Measurements from ENCODE around the gene FBLIM1. TPM values are rescaled to one million over a fixed set of nuclear protein-coding genes. Genes with fewer than 3 reads are reported as not detected.
A peak's percentile ranks its signal among the peaks of the same experiment; 100 is the strongest.
"Not testable (repeated sequence)": the region's sequence is repeated elsewhere in the genome, so short reads cannot be mapped to it uniquely, and the experiment has no call there.

The FBLIM1 gene
- total RNA-seq, 2 donors from 2014 or later: not detected

DNA sequence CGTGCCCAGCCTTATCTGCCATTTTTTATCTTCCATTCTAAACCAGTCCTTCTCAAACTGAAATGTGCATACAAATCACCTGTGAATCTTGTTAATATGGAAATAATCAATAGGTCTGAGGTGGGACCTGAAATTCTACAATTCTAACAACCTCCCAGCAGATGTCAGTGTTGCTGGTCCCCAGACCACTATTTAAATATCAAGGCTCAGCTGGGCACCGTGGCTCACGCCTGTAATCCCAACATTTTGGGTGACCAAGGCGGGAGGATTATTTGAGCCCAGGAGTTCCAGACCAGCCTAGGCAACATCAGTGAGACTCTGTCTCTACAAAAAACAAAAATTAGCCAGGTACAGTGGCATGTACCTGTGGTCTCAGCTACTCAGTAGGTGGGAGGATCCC is 44.8 kb downstream of the FBLIM1 start:
- DNase-seq (peak; percentile 8 to 13), ATAC-seq (replicated peaks in 1 of 2) (peak in 1 of 2 donors; percentile 36)
- no peaks in the 10 kb centered on the region for H3K36me3 Mint-ChIP-seq (ENCODE audit: insufficient read depth in 2 of 2)
- no peak overlapping the region for H3K4me3 Mint-ChIP-seq
- no peaks in the 10 kb centered on the region for H3K9me3 Mint-ChIP-seq
- H3K27me3 Mint-ChIP-seq (ENCODE audit: low read depth): peaks cover 13% of the 10 kb centered on the region
- no peak overlapping the region for H3K27ac Mint-ChIP-seq
- H3K4me1 Mint-ChIP-seq (ENCODE audit: low read depth): peaks cover 9% of the 10 kb centered on the region

DNA sequence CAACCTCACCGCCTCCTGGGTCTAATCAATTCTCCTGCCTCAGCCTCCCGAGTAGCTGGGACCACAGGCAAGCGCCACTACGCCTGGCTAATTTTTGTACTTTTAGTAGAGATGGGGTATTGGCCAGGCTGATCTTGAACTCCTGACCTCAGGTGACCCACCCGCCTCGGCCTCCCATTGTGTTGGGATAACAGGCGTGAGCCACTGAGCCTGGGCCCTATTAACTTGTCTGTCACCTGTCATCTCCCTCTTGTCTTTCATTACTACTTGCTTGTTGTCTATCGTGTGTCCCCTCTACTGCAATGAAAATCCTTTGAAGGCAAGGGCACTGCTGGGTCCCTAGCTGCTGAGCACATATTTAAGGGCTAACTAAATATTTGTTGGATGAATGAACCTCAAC is 45.5 kb downstream of the FBLIM1 start:
- Mint-ChIP-seq H3K27me3 (ENCODE audit: low read depth) (peaks cover 13% of the 10 kb centered on the region), H3K9me3 (no peaks in the 10 kb centered on the region), H3K36me3 (ENCODE audit: insufficient read depth in 2 of 2) (no peaks in the 10 kb centered on the region), H3K4me1 (ENCODE audit: low read depth) (peaks cover 6% of the 10 kb centered on the region), H3K27ac (no peak overlapping the region), H3K4me3 (no peak overlapping the region)
- ATAC-seq (replicated peaks in 1 of 2) (no peak), DNase-seq (no peak)

DNA sequence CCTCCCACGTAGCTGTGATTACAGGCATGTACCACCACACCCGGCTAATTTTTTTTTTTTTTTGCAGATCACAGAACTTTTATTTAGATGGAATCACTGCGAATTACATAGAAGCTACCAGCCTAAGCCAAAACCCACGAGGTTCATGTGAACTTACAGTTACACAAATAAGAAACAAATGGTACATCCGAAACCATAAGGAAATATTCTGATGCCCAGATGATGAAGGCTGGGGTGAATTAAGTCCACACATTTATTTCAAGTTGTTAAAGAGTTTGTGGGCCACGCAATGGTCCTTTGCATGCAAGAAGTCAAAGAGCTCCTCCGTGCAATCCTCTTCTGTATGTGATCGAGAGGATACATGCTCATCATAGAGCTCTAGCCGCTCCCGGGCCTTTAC is 48.5 kb downstream of the FBLIM1 start:
- H3K4me3 Mint-ChIP-seq: no peak overlapping the region
- H3K27ac Mint-ChIP-seq: no peak overlapping the region
- H3K36me3 Mint-ChIP-seq (ENCODE audit: insufficient read depth in 2 of 2): no peaks in the 10 kb centered on the region
- H3K27me3 Mint-ChIP-seq (ENCODE audit: low read depth): peaks cover 9% of the 10 kb centered on the region
- H3K9me3 Mint-ChIP-seq: no peaks in the 10 kb centered on the region
- DNase-seq (no peak), ATAC-seq (replicated peaks in 1 of 2) (no peak)
- H3K4me1 Mint-ChIP-seq (ENCODE audit: low read depth): no peaks in the 10 kb centered on the region

DNA sequence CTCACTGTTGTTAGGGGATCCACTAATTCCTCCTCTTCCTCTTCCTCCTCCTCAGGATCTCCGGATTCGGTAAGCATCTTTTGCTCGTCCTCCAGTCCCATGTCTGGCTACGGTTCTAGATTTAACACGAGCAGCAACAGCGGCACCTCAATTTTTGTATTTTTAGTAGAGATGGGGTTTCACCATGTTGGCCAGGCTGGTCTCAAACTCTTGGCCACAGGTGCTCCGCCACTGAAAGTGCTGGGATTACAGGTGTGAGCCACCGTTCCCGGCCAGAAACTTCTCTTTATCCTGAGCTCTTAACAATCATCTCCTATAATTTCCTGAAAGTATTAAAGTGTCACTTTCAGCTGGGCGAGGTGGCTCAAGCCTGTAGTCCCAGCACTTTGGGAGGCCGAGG is 49.0 kb downstream of the FBLIM1 start, which contains the start of gene UQCRHL:
UQCRHL (minus strand) TSS at position 101 of the 400 bp plus-strand sequence; CDS start at position 101, 0 bp downstream.
- H3K27me3 Mint-ChIP-seq (ENCODE audit: low read depth); ATAC-seq (replicated peaks in 1 of 2); H3K27ac Mint-ChIP-seq; H3K4me3 Mint-ChIP-seq; DNase-seq; H3K4me1 Mint-ChIP-seq (ENCODE audit: low read depth); H3K36me3 Mint-ChIP-seq (ENCODE audit: insufficient read depth in 2 of 2); H3K9me3 Mint-ChIP-seq: not testable (repeated sequence)

DNA sequence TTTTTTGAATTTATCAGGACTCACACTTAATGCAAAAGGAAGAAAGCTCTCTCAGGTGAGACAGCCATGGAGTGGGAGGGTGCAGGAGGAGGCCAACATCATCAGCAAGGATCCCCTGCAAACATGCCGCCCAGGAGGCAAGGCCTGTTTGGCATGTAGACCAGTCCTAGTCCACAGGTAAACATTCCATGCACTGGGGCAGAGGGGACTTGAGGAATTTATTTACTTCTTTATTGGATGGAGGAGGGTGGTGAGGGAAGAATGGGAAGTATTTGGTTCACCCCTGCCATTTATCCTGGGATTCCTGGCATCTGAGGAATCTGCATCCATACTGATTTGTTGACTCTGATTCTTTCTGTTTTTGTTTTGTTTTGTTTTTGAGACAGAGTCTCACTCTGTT is 50.4 kb downstream of the FBLIM1 start:
- ATAC-seq (replicated peaks in 1 of 2) (no peak), DNase-seq (no peak)
- Mint-ChIP-seq H3K27me3 (ENCODE audit: low read depth) (no peaks in the 10 kb centered on the region), H3K9me3 (no peaks in the 10 kb centered on the region), H3K4me1 (ENCODE audit: low read depth) (no peaks in the 10 kb centered on the region), H3K36me3 (ENCODE audit: insufficient read depth in 2 of 2) (no peaks in the 10 kb centered on the region), H3K27ac (no peak overlapping the region), H3K4me3 (no peak overlapping the region)

DNA sequence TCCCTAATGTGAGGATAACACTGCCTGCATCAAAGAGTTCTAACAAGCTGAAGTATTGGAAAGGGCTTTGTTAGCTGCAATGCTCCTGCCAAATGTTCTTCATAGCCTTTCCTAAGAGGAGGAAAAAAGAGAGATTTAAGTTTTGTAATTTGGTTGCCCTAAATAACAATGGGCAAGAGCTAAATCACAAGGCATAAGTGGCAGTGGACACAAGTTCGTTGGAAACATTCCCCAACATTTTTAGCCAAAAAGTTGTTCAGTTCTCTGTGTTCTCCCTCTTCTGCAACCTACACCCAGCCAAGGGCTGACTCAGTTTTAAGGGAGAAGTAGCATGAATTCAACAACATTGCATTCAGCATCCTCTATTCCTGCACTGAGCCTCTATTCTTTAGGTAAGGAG is 51.5 kb downstream of the FBLIM1 start:
- no peak for ATAC-seq (replicated peaks in 1 of 2)
- H3K4me3 Mint-ChIP-seq: no peak overlapping the region

DNA sequence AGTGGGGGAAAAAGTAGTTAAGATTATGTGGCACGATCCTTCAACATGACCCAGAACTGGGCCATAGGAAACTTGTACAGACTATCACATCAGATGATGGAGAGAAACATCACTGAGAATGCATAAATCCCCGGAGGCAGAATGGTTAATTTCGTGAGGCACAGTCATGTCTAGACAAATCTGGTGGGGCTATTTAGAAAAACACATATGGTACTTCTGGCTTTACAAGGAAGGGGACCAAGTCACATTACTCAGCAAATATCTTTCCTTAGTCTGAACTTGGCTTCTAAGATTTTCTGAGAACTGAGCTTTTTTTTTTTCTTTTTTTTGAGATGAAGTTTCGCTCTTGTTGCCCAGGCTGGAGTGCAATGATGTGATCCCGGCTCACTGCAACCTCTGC is 58.1 kb downstream of the FBLIM1 start:
- Mint-ChIP-seq H3K9me3 (no peaks in the 10 kb centered on the region), H3K27ac (no peak overlapping the region), H3K27me3 (ENCODE audit: low read depth) (no peaks in the 10 kb centered on the region), H3K4me3 (no peak overlapping the region), H3K36me3 (ENCODE audit: insufficient read depth in 2 of 2) (no peaks in the 10 kb centered on the region), H3K4me1 (ENCODE audit: low read depth) (peaks cover 12% of the 10 kb centered on the region)
- ATAC-seq (replicated peaks in 1 of 2) (no peak), DNase-seq (no peak)

More for the DNA sequence above, 51.5 kb downstream of the FBLIM1 start:
- no peak overlapping the region for H3K27ac Mint-ChIP-seq
- H3K9me3 Mint-ChIP-seq: no peaks in the 10 kb centered on the region
- H3K27me3 Mint-ChIP-seq (ENCODE audit: low read depth): no peaks in the 10 kb centered on the region
- H3K4me1 Mint-ChIP-seq (ENCODE audit: low read depth): no peaks in the 10 kb centered on the region
- no peak for DNase-seq
- H3K36me3 Mint-ChIP-seq (ENCODE audit: insufficient read depth in 2 of 2): no peaks in the 10 kb centered on the region

DNA sequence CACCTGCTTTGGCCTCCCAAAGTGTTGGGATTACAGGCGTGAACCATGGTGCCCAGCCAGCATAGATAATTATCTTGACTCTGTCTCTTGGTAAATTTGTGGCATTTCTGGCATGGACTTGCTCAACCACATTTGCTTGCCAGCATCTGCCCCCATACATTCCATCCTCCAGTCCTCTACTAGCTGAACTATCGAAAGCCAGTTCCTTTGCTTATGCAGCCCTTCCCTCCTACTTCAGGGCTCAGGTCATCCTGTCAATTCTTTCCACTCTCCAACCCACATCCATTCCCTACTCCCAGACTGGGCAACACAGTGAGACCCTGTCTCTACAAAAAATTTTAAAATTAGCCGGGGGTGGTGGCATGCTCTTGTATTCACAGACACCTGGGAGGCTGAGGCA is 61.9 kb downstream of the FBLIM1 start:
- no peaks in the 10 kb centered on the region for H3K36me3 Mint-ChIP-seq (ENCODE audit: insufficient read depth in 2 of 2)
- H3K4me1 Mint-ChIP-seq (ENCODE audit: low read depth): peaks cover 9% of the 10 kb centered on the region
- ATAC-seq (replicated peaks in 1 of 2): no peak
- no peaks in the 10 kb centered on the region for H3K9me3 Mint-ChIP-seq
- H3K27me3 Mint-ChIP-seq (ENCODE audit: low read depth): no peaks in the 10 kb centered on the region
- H3K27ac Mint-ChIP-seq: no peak overlapping the region
- no peak for DNase-seq
- H3K4me3 Mint-ChIP-seq: no peak overlapping the region

DNA sequence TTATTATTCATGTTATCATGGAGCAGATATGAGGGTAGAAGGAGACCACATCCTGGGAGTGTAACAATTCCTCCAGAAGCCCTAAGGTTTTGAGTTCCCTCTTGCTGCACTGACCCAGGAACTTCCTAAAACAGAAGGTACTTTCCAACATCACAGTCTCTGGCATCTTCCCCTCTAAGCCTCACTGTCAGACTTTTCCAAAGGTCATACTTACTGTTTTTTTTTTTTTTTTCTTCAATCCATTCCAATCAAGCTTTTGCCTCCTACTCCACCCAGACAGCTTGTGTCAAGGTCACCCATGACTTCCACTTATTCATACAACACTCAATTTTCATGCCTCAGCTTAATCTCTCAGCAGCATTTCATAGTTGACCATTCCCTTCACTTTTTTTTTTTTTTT is 67.2 kb downstream of the FBLIM1 start:
- H3K4me1 Mint-ChIP-seq (ENCODE audit: low read depth): peaks cover 5% of the 10 kb centered on the region
- H3K27ac Mint-ChIP-seq: no peak overlapping the region
- no peaks in the 10 kb centered on the region for H3K9me3 Mint-ChIP-seq
- H3K27me3 Mint-ChIP-seq (ENCODE audit: low read depth): no peaks in the 10 kb centered on the region
- ATAC-seq (replicated peaks in 1 of 2) (no peak), DNase-seq (no peak)
- no peaks in the 10 kb centered on the region for H3K36me3 Mint-ChIP-seq (ENCODE audit: insufficient read depth in 2 of 2)
- no peak overlapping the region for H3K4me3 Mint-ChIP-seq

DNA sequence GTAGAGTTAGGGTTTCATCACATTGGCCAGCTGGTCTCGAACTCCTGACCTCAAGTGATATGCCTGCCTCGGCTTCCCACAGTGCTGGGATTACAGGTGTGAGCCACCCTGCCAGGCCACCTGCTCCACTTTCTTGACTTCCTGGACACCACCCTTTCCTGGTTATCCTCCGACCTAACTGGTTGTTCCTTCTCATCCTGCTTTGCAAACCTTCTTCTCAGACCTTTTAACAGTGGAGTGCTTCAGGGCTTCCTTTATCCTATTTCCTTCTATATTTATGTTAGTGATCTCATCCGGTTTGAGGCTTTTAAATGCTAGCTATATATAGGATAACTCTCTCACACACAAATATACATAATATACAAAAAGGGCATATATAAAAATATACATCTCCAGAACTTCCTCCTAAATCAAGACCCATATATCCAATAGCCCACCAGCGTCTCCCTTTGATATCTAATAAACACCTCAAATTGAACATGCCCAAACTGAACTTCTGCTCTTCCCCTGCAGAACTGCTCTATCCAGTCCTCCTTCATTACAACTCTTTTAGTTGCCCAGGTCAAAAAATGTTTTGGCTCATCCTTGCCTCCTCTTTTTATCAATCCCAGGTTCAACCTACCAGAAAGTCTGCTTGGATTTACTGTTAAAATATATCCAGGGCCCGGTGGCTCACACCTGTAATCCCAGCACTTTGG is 68.4 kb downstream of the FBLIM1 start:
- H3K27me3 Mint-ChIP-seq (ENCODE audit: low read depth): no peaks in the 10 kb centered on the region
- H3K4me3 Mint-ChIP-seq: no peak overlapping the region

DNA sequence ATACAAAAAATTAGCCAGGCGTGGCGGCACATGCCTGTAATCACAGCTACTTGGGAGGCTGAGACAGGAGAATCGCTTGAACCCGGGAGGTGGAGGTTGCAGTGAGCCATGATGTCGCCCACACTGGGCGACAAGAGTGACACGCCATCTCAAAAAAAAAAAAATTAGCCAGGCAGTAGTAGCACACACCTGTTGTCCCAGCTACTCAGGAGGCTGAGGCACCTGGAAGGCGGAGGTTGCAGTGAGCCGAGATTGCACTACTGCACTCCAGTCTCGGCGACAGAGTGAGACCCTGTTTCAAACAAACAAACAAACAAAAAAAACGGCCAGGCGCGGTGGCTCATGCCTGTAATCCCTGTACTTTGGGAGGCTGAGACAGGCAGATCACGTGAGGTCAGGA is 69.0 kb downstream of the FBLIM1 start:
- not testable (repeated sequence) for H3K27me3 Mint-ChIP-seq (ENCODE audit: low read depth); H3K9me3 Mint-ChIP-seq; DNase-seq; H3K36me3 Mint-ChIP-seq (ENCODE audit: insufficient read depth in 2 of 2); H3K4me3 Mint-ChIP-seq; H3K27ac Mint-ChIP-seq; ATAC-seq (replicated peaks in 1 of 2)
- peaks cover 13% of the 10 kb centered on the region for H3K4me1 Mint-ChIP-seq (ENCODE audit: low read depth)

More for the DNA sequence above, 68.4 kb downstream of the FBLIM1 start:
- Mint-ChIP-seq H3K27ac (no peak overlapping the region), H3K9me3 (no peaks in the 10 kb centered on the region), H3K4me1 (ENCODE audit: low read depth) (peaks cover 11% of the 10 kb centered on the region), H3K36me3 (ENCODE audit: insufficient read depth in 2 of 2) (peaks cover 1 to 3% of the 10 kb centered on the region in 2 donors)
- DNase-seq (no peak), ATAC-seq (replicated peaks in 1 of 2) (no peak)

DNA sequence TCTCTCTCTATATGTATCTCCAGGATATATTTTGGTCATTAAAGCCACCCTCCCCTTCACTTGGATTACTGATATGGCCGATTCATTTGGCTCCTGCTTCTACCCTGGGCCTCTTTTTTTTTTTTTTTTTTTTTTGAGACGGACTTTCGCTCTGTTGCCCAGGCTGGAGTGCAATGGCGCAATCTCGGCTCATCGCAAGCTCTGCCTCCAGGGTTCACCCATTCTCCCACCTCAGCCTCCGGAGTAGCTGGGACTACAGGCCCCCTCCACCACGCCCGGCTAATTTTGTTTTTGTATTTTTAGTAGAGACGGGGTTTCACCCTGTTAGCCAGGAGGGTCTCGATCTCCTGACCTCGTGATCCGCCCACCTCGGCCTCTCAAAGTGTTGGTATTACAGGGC is 70.3 kb downstream of the FBLIM1 start:
- not testable (repeated sequence) for H3K36me3 Mint-ChIP-seq (ENCODE audit: insufficient read depth in 2 of 2); H3K4me3 Mint-ChIP-seq; H3K27me3 Mint-ChIP-seq (ENCODE audit: low read depth); H3K27ac Mint-ChIP-seq; H3K9me3 Mint-ChIP-seq; DNase-seq; ATAC-seq (replicated peaks in 1 of 2)
- peaks cover 16% of the 10 kb centered on the region for H3K4me1 Mint-ChIP-seq (ENCODE audit: low read depth)

DNA sequence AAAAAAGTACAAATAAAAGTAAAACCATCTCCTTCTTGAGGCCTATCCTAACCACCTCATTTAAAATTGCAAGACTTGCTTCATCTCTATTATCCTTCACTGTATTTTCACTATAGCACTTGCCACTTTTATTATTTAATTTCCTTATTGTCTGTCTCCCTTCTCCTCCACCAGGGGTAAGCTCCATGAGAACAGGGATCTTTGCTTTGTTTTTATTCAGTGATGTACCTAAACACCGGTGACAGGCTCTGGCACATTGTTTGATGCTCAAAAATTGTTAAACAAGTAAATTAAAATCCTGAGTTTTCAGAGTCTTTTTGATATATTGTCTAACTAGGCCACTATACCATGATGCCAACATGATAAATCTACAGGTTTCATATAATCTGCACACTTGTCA is 71.7 kb downstream of the FBLIM1 start:
- Mint-ChIP-seq H3K27me3 (ENCODE audit: low read depth) (no peaks in the 10 kb centered on the region), H3K36me3 (ENCODE audit: insufficient read depth in 2 of 2) (peaks cover 1 to 3% of the 10 kb centered on the region in 2 donors), H3K4me3 (no peak overlapping the region), H3K9me3 (no peaks in the 10 kb centered on the region), H3K4me1 (ENCODE audit: low read depth) (peaks cover 18% of the 10 kb centered on the region), H3K27ac (no peak overlapping the region)
- DNase-seq (no peak), ATAC-seq (replicated peaks in 1 of 2) (no peak)

DNA sequence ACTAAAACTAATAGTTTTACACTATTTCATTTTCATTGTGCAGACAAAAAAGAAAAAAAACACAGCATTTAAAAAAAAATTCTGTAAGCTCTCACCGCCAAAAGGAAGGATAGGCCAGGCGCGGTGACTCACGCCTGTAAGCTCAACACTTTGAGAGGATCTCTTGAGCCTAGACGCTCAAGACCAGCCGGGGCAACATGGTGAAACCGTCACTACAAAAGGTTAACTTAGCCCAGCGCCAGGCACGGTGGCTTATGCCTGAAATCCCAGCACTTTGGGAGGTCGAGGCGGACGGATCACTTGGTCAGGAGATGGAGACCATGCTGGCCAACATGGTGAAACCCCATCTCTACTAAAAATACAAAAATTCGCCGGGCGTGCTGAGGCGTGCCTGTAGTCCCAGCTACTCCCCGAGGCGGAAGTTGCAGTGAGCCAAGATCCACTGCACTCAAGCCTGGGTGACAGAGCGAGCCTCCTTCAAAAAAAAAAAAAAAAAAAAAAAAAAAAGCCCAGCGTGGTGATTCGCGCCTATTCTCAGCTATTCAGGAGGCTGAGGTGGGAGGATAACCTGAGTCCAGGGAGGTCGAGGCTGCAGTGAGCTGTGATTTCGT is 74.6 kb downstream of the FBLIM1 start:
- no peak for ATAC-seq (replicated peaks in 1 of 2)
- peak overlapping the region; percentile 98 for H3K27ac Mint-ChIP-seq
- H3K9me3 Mint-ChIP-seq: no peaks in the 10 kb centered on the region
- H3K27me3 Mint-ChIP-seq (ENCODE audit: low read depth): no peaks in the 10 kb centered on the region
- peaks cover 37% of the 10 kb centered on the region for H3K4me1 Mint-ChIP-seq (ENCODE audit: low read depth)
- peak; percentile 50 to 53 for DNase-seq
- H3K4me3 Mint-ChIP-seq: peak overlapping the region; percentile 96 to 98
- H3K36me3 Mint-ChIP-seq (ENCODE audit: insufficient read depth in 2 of 2): peaks cover 1 to 3% of the 10 kb centered on the region in 2 donors
